Ureter (tissue), 1 donor: Measurements from ENCODE around the gene ITGA2B. TPM values are rescaled to one million over a fixed set of nuclear protein-coding genes. Genes with fewer than 3 reads are reported as not detected.
"Not testable (repeated sequence)": the region's sequence is repeated elsewhere in the genome, so short reads cannot be mapped to it uniquely, and the experiment has no call there.

Source experiments
- DNase-seq: peaks from one replicate; pipeline ENCODE4 v3.0.0-alpha.2; 2020; ENCODE audit warnings: low spot score
- total RNA-seq: library from RNA; stranded (reverse); gene quantifications from one replicate; pipeline ENCODE4 v1.2.4, GENCODE V29; 2023
- donor health status: DM: yes; HTN: yes; CAD: no.

Gene ITGA2B
- total RNA-seq, 1 donor from 2014 or later: 1.1 TPM

GRCh38 chr17:44351961-44352827 lies 37.3 kb downstream of the ITGA2B start:
- no peak for DNase-seq

DNA sequence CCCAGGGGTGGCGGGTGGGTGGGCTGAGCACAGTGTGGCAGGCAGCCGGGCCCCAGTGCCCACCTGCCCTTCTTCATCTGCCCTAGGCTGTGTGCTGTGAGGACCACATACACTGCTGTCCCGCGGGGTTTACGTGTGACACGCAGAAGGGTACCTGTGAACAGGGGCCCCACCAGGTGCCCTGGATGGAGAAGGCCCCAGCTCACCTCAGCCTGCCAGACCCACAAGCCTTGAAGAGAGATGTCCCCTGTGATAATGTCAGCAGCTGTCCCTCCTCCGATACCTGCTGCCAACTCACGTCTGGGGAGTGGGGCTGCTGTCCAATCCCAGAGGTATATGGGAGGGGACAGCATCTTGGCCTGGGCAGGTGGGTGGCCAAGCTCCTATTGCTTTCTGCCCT lies 38.0 kb downstream of the ITGA2B start:
- no peak for DNase-seq

- DNase-seq: no peak
These were observed 38.7 kb downstream of the ITGA2B start for GRCh38 chr17:44350733-44351226.

- no peak for DNase-seq
These were observed 39.8 kb downstream of the ITGA2B start for GRCh38 chr17:44349553-44350070.

DNA sequence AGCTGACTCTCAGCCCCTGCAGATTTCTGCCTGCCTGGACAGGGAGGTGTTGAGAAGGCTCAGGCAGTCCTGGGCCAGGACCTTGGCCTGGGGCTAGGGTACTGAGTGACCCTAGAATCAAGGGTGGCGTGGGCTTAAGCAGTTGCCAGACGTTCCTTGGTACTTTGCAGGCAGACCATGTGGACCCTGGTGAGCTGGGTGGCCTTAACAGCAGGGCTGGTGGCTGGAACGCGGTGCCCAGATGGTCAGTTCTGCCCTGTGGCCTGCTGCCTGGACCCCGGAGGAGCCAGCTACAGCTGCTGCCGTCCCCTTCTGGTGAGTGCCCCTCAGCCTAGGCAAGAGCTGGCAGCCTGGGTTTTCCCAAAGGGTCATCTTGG lies 40.5 kb downstream of the ITGA2B start:
- no peak for DNase-seq

DNA sequence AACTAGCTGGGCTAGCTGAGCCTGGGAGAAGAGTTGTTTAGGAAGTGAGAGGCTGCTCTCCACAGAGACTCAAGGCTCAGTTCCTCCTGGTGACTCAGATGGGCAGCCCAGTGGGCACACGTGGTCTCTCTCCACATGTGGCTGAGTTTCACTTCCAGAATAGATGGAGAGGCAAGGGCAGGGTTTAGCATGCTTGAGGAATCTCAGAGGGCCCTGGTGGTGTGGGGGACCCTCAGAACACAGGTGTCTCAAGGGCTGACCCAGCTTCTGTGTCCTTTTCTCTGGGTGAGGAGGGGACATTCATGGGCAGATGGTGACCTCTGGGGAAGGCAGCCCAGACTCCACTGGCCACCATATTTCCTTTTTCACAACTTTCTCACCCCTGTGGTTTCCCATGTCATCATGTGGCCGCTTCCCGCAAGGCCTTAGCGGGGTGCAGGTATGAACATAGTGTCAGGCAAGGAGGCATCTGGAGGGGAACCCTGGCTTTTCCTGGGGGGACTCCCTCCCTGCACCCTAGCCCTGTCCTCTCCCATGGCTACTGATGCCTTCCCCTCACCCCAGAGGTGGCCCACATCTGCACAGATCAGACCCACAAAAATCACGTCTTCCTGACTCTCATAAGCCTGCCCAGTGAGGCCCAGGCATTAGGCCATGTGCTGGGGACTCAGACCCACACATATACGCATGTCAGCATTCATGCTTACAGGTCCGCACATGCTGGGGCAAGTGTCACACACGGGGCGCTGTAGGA lies 41.0 kb downstream of the ITGA2B start:
- DNase-seq: no peak

DNA sequence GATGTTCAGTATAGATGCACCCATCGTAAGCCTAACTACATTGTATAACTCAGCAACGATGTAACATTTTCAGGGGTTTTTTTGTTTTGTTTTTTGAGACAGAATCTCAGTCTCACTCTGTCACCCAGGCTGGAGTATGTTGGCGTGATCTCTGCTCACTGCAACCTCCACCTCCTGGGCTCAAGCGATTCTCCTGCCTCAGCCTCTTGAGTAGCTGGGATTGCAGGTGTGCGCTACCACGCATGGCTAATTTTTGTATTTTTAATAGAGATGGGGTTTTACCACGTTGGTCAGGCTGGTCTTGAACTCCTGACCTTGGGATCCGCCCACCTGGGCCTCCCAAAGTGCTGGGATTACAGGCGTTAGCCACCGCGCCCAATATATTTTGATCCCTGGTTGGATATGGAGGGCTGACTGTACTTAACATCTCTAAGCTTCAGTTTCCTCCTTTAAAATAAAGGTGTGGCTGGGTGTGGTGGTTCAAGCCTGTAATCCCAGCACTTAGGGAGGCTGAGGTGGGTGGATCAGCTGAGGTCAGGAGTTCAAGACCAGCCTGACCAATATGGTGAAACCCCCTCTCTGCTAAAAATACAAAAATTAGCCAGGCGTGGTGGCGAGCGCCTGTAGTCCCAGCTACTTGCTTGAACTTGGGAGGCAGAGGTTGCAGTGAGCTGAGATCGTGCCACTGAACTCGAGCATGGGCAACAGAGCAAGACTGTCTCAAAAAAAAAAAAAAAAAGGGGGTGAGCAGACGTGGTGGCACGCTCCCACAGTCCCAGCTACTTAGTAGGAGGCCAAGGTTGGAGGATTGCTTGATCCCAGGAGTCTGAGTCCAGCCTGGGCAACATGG lies 42.0 kb downstream of the ITGA2B start:
- not testable (repeated sequence) for DNase-seq

DNA sequence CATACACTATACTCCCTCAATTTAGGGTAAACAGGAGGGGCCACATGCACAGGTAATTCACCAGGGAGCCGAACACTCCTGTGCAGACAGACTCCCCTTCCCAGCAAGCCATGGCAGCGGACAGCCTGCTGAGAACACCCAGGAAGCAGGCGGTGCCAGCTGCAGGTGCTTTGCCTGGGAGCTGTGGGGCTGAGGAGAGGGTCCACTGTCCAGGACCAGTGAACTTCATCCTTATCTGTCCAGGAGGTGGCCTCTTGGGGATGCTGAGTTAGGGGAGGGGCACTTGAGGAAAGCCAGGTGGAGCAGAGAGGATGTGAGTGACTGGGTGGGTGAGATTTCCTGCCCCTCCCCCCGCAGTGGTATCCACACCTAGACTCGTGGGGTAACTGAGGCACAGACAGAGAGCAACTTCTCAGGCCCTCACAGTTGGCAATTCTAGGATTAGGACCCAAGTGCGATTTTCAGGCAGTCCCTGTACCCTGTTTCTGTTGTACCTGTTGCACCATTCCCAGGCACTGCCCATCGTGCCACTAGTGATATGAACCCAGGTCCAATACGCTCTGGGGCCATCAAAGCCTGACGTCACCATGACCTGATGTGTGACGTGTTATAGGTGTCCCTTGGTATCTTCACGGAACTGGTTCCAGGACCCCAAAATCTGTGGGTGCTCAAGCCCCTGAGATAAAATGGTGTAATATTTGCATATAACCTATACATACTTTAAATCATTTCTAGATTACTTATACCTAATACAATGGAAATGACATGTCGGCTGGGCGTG lies 43.2 kb downstream of the ITGA2B start:
- DNase-seq: no peak

DNA sequence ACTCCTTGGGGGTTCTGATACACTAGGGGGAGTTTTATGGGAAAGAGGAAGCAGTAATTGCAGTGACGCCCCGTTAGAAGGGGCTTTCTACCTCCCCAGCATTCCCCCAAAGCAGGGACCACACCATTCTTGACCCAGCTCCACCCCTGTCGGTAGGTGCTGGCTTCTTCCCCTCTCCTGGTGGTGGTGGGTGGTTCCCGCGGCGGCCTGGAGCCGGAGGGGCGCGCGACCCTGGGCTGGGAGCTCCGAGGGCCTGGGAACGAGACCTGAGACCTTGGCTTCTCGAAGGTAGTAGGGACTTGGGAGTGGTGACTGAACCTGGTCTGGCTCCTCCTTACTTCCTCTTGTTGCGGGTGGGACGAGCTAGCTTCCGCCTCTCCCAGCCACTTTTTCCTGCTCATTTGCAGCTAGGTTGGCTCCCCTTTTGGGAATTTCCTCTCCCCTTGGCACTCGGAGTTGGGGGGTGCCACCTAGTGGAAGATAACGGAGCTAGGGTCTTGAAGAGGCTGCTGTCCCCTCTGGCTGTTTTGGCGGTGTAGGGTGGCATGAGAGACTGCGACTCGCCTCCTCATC lies 43.9 kb downstream of the ITGA2B start:
- no peak for DNase-seq

GRCh38 chr17:44344939-44345453 lies 44.5 kb downstream of the ITGA2B start, which contains the start of gene GRN:
GRN (plus strand) TSS chr17:44345302; CDS start chr17:44349165, 3,863 bp downstream.
- DNase-seq: peak; percentile 97

GRCh38 chr17:44343510-44344209 lies 45.8 kb downstream of the ITGA2B start:
- DNase-seq: no peak

GRCh38 chr17:44340553-44340952 lies 48.9 kb downstream of the ITGA2B start:
- not testable (repeated sequence) for DNase-seq

GRCh38 chr17:44338702-44339101 lies 50.7 kb downstream of the ITGA2B start:
- DNase-seq: no peak

GRCh38 chr17:44335968-44336367 lies 53.5 kb downstream of the ITGA2B start:
- DNase-seq: no peak

DNA sequence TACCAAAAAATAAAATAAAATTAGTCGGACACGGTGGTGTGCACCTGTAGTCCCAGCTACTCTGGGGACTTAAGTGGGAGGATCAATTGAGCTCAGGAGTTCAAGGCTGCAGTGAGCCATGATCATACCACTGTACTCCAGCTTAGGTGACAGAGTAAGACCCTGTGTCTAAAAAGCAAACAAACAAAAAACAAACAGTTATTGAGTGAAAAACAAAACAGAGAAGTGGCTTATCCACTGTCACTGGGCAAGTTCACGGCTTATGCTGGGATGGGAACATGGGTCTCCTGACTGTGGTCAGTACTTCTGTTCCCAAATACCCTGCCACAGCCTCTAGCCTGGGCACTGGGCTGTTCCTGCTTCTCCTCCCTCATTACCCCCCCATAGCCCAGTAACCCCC lies 53.9 kb downstream of the ITGA2B start:
- DNase-seq: no peak

GRCh38 chr17:44334727-44335126 lies 54.7 kb downstream of the ITGA2B start:
- no peak for DNase-seq

GRCh38 chr17:44334315-44334714 lies 55.1 kb downstream of the ITGA2B start:
- no peak for DNase-seq

DNA sequence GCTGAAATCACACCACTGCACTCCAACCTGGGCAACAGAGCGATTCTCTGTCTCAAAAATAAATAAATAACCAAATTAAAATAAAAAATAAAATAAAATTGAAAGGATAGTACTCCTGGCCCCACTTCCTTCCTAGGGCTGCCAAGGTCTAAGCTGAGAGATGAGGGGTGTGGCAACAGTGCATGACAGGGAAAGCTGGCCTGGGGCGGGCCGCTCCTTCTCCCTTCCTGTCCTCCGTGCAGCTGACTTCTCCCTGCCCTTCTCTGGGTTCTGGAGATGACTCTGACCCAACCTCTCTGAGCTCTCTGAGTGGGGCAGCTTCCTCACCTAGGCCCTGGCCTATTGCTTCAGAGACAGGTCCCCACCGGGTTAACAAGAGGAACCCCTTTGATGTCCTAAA lies 56.1 kb downstream of the ITGA2B start:
- DNase-seq: no peak

DNA sequence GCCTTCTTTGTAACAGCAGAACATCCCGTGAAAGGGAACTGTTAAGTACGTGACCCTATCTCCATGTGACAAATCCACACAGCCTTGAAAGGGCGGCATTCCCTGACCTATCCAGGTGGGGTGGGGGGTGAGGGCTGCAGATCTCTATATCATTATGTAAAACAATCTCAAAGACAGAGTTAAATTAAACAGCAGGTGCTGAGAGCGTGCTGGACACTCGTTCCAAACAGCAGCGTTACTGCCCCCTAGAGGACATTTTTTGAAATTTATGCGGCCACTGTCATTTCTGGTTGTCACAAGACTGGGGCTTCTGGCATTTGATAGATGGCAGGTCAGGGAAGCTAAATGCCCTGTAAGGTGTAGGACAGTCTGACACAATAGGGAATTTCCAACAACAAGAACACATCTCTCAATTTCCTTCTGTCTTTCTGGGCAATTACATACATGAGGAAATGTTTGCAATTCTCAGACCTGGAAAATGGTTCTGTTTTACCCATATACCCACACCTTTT lies 58.1 kb downstream of the ITGA2B start:
- peak; percentile 85 for DNase-seq
